Endothelial cell of umbilical vein (primary cell): ENCODE data around the gene ULBP2.

Experiments used
- CTCF ChIP-seq, 2 donors: IDR thresholded peaks; 1 replicate in 1 of 2; 2 replicates in 1 of 2; pipeline ENCODE4 v1.5.1; 2011; ENCODE audit warnings: low read length in 2 of 2, mild to moderate bottlenecking in 2 of 2, moderate library complexity in 2 of 2, control low read depth in 1 of 2, inconsistent platforms in 1 of 2, low read depth in 1 of 2; ENCODE audit not compliant: insufficient read depth in 1 of 2; ENCODE audit errors: extremely low read depth in 1 of 2
- EZH2 ChIP-seq: IDR thresholded peaks from 2 replicates; pipeline ENCODE4 v1.6.1; 2012; ENCODE audit warnings: borderline replicate concordance, low read depth, mild to moderate bottlenecking, moderate library complexity, low read length, inconsistent platforms; ENCODE audit not compliant: severe bottlenecking
- FOS ChIP-seq: IDR thresholded peaks from 2 replicates; pipeline ENCODE4 v1.6.1; 2011; ENCODE audit warnings: mild to moderate bottlenecking, low read length, moderate library complexity, borderline replicate concordance; ENCODE audit not compliant: insufficient read depth
- GATA2 ChIP-seq: IDR thresholded peaks from 2 replicates; pipeline ENCODE4 v1.7.0; 2011; ENCODE audit warnings: low read depth, mild to moderate bottlenecking, moderate library complexity, mixed read lengths, low read length; ENCODE audit not compliant: insufficient read length, insufficient read depth
- JUN ChIP-seq: IDR thresholded peaks from 2 replicates; pipeline ENCODE4 v1.6.1; 2011; ENCODE audit warnings: borderline replicate concordance, low read depth; ENCODE audit not compliant: insufficient read length, insufficient read depth
- MAX ChIP-seq: IDR thresholded peaks from 2 replicates; pipeline ENCODE4 v1.6.1; 2011; ENCODE audit not compliant: insufficient read depth, insufficient read length
- MYC ChIP-seq: IDR thresholded peaks from one replicate; pipeline ENCODE4 v1.6.1; 2011; ENCODE audit warnings: mild to moderate bottlenecking, low read depth, low read length
- POLR2A ChIP-seq: IDR thresholded peaks from 2 replicates; pipeline ENCODE4 v1.6.1; 2012; ENCODE audit warnings: low read depth, mild to moderate bottlenecking, control low read depth, low read length
- POLR2AphosphoS5 ChIP-seq: IDR thresholded peaks from 2 replicates; pipeline ENCODE4 v1.6.1; 2012; ENCODE audit warnings: low read depth, mild to moderate bottlenecking, control low read depth, low read length, moderate library complexity; ENCODE audit not compliant: insufficient read depth

DNA sequence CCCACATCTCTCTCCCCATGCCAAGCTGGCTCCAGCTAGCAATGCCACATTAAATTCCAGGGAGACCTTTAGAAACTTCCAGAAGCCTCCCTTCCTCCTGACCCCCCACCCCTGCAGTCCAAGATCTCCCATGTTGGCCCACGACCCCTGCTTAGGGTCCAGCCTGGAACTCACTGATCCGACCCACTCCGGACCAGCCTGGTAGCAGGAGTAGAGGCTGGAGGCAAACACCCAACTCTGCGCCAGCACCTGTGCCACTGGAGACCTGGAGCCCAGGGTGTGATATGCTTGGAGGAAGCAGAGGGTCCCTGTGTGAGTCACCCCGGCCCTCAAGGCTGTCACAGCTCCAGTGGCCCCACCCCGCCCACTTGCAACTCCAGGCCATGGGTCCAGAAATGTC, 18.7 kb downstream of the ULBP2 start:
- TF ChIP-seq MAX (no peak), POLR2A (no peak), CTCF (IDR thresholded peaks at IDR 0.05; ENCODE audit: extremely low read depth in 1 of 2, insufficient read depth in 1 of 2, low read depth in 1 of 2, low read length in 2 of 2) (no peak), EZH2 (peak; percentile 30), POLR2AphosphoS5 (no peak), FOS (no peak), MYC (no peak), GATA2 (no peak), JUN (no peak)
